ENCODE measurements around the gene JMJD7. TPM values are rescaled to one million over a fixed set of nuclear protein-coding genes. Genes with fewer than 3 reads are reported as not detected.

JMJD7 gene
- polyA plus RNA-seq (2013), result 6.6 and 7.8 TPM in 2 replicates

DNA sequence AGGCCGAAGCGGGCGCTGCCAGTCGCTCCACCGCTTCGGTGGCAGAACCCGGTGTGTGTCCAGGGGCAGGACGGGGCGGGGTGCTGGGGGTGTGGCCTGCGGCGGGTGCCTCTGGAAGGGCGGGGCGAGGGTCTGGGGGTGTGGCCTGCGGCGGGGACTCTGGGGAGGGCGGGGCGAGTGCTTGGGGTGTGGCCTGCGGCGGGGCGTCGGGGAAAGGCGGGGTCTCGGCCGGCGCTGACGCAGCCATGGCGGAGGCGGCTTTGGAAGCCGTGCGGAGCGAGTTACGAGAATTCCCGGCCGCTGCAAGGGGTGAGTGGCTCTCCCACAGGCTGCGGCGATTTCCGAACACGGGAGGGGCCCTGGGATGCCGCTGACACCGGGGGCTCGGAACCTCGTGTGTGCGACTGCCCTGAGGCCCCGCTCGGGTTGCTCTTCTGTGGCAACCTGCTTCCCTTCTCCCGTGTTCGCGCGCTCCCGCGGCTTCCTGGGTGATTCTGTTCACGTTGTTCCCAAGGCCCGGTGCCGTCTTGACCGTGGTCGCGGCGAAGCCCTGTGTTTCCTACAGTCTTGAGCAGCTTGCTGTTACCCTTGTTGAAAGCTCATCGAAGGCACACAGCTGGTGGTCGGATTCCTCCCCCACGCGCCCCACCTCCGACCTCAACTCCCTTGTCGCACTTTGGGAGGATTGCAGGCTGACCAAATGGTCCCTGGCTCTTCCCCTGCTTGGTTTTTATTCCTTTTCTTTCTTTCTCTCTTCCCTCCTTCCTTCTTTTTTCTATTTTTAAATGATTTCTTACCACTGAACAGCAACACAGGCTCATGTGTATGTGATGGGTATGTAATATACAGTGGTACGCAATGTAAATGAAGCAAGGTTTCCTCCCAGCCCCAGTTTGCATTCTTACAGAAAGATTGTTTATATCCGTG is at the start of gene JMJD7:
JMJD7 (plus strand) TSS at position 213 of the 927 bp plus-strand sequence; CDS start at position 246, 33 bp downstream.
- Histone ChIP-seq H4K91ac (ENCODE audit: low read depth, low read length) (peak within 1 kb of the TSS; percentile 50), H3K4ac (ENCODE audit: low read depth, low read length) (peak within 1 kb of the TSS; percentile 34), H2BK120ac (ENCODE audit: insufficient read depth, low read length, poor library complexity) (peak within 1 kb of the TSS; percentile 44), H3K79me2 (ENCODE audit: control insufficient read depth, insufficient read depth, low read length, poor library complexity) (peaks cover 3% of the 10 kb centered on the region), H3K79me1 (ENCODE audit: low read length) (peaks cover 6% of the 10 kb centered on the region), H2AK5ac (ENCODE audit: low read length) (no peak within 1 kb of the TSS), H3K36me3 (ENCODE audit: control insufficient read depth in 1 of 2, insufficient read depth in 2 of 2, low read length in 2 of 2) (peaks cover 25 to 34% of the 10 kb centered on the region in 2 experiments), H3K23ac (ENCODE audit: low read length) (no peak within 1 kb of the TSS), H3K14ac (ENCODE audit: low read length) (peak within 1 kb of the TSS; percentile 83), H3K9me3 (ENCODE audit: insufficient read depth, low read depth, low read length) (no peaks in the 10 kb centered on the region), H4K8ac (ENCODE audit: low read depth, low read length) (peak within 1 kb of the TSS; percentile 85), H3K4me3 (ENCODE audit: low read depth, low read length) (peak within 1 kb of the TSS; percentile 87), H3K4me1 (ENCODE audit: control insufficient read depth in 1 of 2, insufficient read depth in 2 of 2, low read length in 2 of 2) (peaks cover 0 to 4% of the 10 kb centered on the region in 2 experiments), H2BK5ac (ENCODE audit: low read depth, low read length, poor library complexity) (peak within 1 kb of the TSS; percentile 60), H3K27ac (ENCODE audit: low read depth, low read length) (no peak within 1 kb of the TSS), H3K27me3 (ENCODE audit: insufficient read depth, low read length) (no peaks in the 10 kb centered on the region), H2AFZ (ENCODE audit: insufficient read depth, low read length, poor library complexity) (peak within 1 kb of the TSS; percentile 87), H3K4me2 (ENCODE audit: low read length) (peak within 1 kb of the TSS; percentile 95), H3K18ac (ENCODE audit: low read length) (peak within 1 kb of the TSS; percentile 78), H3K9ac (ENCODE audit: low read length) (peak within 1 kb of the TSS; percentile 86), H2BK12ac (ENCODE audit: low read length) (peak within 1 kb of the TSS; percentile 25), H4K12ac (ENCODE audit: low read depth, low read length) (peak within 1 kb of the TSS; percentile 34)
- no CpG with 5 or more reads among the region's 66 CpGs for WGBS (ENCODE audit: extremely low coverage, insufficient coverage, insufficient read length)
- peak; percentile 81 to 86 for DNase-seq

GRCh38 chr15:41778521-41778920 is 49.4 kb upstream of the JMJD7 start:
- no peak overlapping the region for H3K4ac ChIP-seq (ENCODE audit: low read depth, low read length)
- peaks cover 13% of the 10 kb centered on the region for H3K79me1 ChIP-seq (ENCODE audit: low read length)
- H3K9ac ChIP-seq (ENCODE audit: low read length), result no peak overlapping the region
- H4K8ac ChIP-seq (ENCODE audit: low read depth, low read length), result no peak overlapping the region
- H3K23ac ChIP-seq (ENCODE audit: low read length), result no peak overlapping the region
- no peak overlapping the region for H3K4me3 ChIP-seq (ENCODE audit: low read depth, low read length)
- no peak overlapping the region for H2BK120ac ChIP-seq (ENCODE audit: insufficient read depth, low read length, poor library complexity)
- WGBS (ENCODE audit: extremely low coverage, insufficient coverage, insufficient read length), result no CpG with 5 or more reads among the region's 1 CpG
- H3K79me2 ChIP-seq (ENCODE audit: control insufficient read depth, insufficient read depth, low read length, poor library complexity), result peaks cover 5% of the 10 kb centered on the region
- H3K27ac ChIP-seq (ENCODE audit: low read depth, low read length), result no peak overlapping the region
- H4K91ac ChIP-seq (ENCODE audit: low read depth, low read length), result no peak overlapping the region
- no peak overlapping the region for H3K14ac ChIP-seq (ENCODE audit: low read length)
- no peaks in the 10 kb centered on the region for H3K27me3 ChIP-seq (ENCODE audit: insufficient read depth, low read length)
- H4K12ac ChIP-seq (ENCODE audit: low read depth, low read length), result no peak overlapping the region
- DNase-seq, result no peak
- H3K36me3 ChIP-seq (ENCODE audit: control insufficient read depth in 1 of 2, insufficient read depth in 2 of 2, low read length in 2 of 2), result peaks cover 0 to 1% of the 10 kb centered on the region in 2 experiments
- no peak overlapping the region for H2AFZ ChIP-seq (ENCODE audit: insufficient read depth, low read length, poor library complexity)
- H2BK12ac ChIP-seq (ENCODE audit: low read length), result no peak overlapping the region
- H3K4me1 ChIP-seq (ENCODE audit: control insufficient read depth in 1 of 2, insufficient read depth in 2 of 2, low read length in 2 of 2), result peaks cover 2 to 18% of the 10 kb centered on the region in 2 experiments
- no peak overlapping the region for H2BK5ac ChIP-seq (ENCODE audit: low read depth, low read length, poor library complexity)
- no peaks in the 10 kb centered on the region for H3K9me3 ChIP-seq (ENCODE audit: insufficient read depth, low read depth, low read length)
- no peak overlapping the region for H2AK5ac ChIP-seq (ENCODE audit: low read length)
- H3K4me2 ChIP-seq (ENCODE audit: low read length), result no peak overlapping the region
- H3K18ac ChIP-seq (ENCODE audit: low read length), result no peak overlapping the region

DNA sequence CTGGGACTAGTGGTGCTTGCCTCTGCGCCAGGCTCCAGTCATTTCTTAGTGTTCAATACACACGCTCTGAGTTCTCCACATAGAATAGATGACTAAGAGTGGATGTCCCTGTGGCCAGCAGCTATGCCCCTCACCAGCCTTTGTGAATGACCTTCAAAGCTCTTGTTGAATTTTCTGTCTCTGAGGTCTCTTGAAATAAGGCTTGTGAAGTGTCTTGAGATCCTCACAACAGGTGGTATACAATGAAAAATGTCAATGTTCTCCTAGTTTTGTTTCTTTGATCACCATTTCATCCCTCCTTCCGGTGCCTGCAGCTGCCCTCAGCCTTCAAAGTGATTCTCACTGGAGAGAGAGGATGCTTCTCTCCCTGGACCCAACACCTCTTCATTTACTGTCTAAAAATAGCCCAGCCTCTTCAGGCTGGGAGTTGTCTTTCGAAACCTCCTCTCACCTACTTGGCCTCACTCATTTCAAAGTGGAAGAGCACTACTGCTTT is 48.2 kb upstream of the JMJD7 start:
- H4K91ac ChIP-seq (ENCODE audit: low read depth, low read length), result no peak overlapping the region
- no peak overlapping the region for H2BK120ac ChIP-seq (ENCODE audit: insufficient read depth, low read length, poor library complexity)
- H4K8ac ChIP-seq (ENCODE audit: low read depth, low read length), result no peak overlapping the region
- no peak overlapping the region for H3K14ac ChIP-seq (ENCODE audit: low read length)
- H4K12ac ChIP-seq (ENCODE audit: low read depth, low read length), result no peak overlapping the region
- H2AK5ac ChIP-seq (ENCODE audit: low read length), result no peak overlapping the region
- no peak overlapping the region for H3K4me2 ChIP-seq (ENCODE audit: low read length)
- no peak overlapping the region for H3K9ac ChIP-seq (ENCODE audit: low read length)
- no peak overlapping the region for H3K4me3 ChIP-seq (ENCODE audit: low read depth, low read length)
- H3K36me3 ChIP-seq (ENCODE audit: control insufficient read depth in 1 of 2, insufficient read depth in 2 of 2, low read length in 2 of 2), result peaks cover 0 to 3% of the 10 kb centered on the region in 2 experiments
- no peak overlapping the region for H3K18ac ChIP-seq (ENCODE audit: low read length)
- no peaks in the 10 kb centered on the region for H3K27me3 ChIP-seq (ENCODE audit: insufficient read depth, low read length)
- no CpG with 5 or more reads among the region's 4 CpGs for WGBS (ENCODE audit: extremely low coverage, insufficient coverage, insufficient read length)
- no peak overlapping the region for H3K4ac ChIP-seq (ENCODE audit: low read depth, low read length)
- no peaks in the 10 kb centered on the region for H3K9me3 ChIP-seq (ENCODE audit: insufficient read depth, low read depth, low read length)
- H2BK12ac ChIP-seq (ENCODE audit: low read length), result no peak overlapping the region
- H3K27ac ChIP-seq (ENCODE audit: low read depth, low read length), result no peak overlapping the region
- peaks cover 2 to 15% of the 10 kb centered on the region in 2 experiments for H3K4me1 ChIP-seq (ENCODE audit: control insufficient read depth in 1 of 2, insufficient read depth in 2 of 2, low read length in 2 of 2)
- no peak overlapping the region for H2BK5ac ChIP-seq (ENCODE audit: low read depth, low read length, poor library complexity)
- peaks cover 4% of the 10 kb centered on the region for H3K79me1 ChIP-seq (ENCODE audit: low read length)
- no peak overlapping the region for H3K23ac ChIP-seq (ENCODE audit: low read length)
- H3K79me2 ChIP-seq (ENCODE audit: control insufficient read depth, insufficient read depth, low read length, poor library complexity), result peaks cover under 1% of the 10 kb centered on the region
- H2AFZ ChIP-seq (ENCODE audit: insufficient read depth, low read length, poor library complexity), result no peak overlapping the region
- DNase-seq, result no peak

DNA sequence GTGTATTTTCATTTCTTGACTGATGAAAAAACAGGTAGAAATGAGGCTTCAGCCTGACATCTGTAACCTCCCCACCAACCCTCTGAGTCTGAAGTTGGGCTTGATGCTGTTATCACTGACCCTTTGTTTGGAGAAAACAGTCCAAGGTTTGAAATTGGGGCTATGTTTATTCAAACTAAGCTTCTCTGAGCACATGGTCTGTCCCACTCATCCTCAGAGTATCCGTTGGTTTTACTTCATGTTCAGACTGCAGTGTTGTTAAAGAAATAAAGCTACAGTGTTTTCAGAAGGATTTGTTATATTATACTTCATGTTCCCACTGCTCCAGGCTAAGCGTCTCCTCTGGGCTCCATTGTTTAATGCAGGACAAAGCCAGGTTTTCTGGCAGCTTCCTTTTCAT is 47.6 kb upstream of the JMJD7 start:
- H3K27me3 ChIP-seq (ENCODE audit: insufficient read depth, low read length), result no peaks in the 10 kb centered on the region

More for the DNA sequence above, 47.6 kb upstream of the JMJD7 start:
- no peak overlapping the region for H3K4me2 ChIP-seq (ENCODE audit: low read length)
- no peak overlapping the region for H3K18ac ChIP-seq (ENCODE audit: low read length)
- WGBS (ENCODE audit: extremely low coverage, insufficient coverage, insufficient read length), result no CpG with 5 or more reads among the region's 2 CpGs
- DNase-seq, result no peak
- H3K14ac ChIP-seq (ENCODE audit: low read length), result no peak overlapping the region
- no peak overlapping the region for H2BK12ac ChIP-seq (ENCODE audit: low read length)
- no peak overlapping the region for H2BK5ac ChIP-seq (ENCODE audit: low read depth, low read length, poor library complexity)
- no peak overlapping the region for H3K4ac ChIP-seq (ENCODE audit: low read depth, low read length)
- no peak overlapping the region for H2AFZ ChIP-seq (ENCODE audit: insufficient read depth, low read length, poor library complexity)
- no peaks in the 10 kb centered on the region for H3K9me3 ChIP-seq (ENCODE audit: insufficient read depth, low read depth, low read length)
- no peak overlapping the region for H3K4me3 ChIP-seq (ENCODE audit: low read depth, low read length)
- H2AK5ac ChIP-seq (ENCODE audit: low read length), result no peak overlapping the region
- H3K79me2 ChIP-seq (ENCODE audit: control insufficient read depth, insufficient read depth, low read length, poor library complexity), result no peaks in the 10 kb centered on the region
- H4K12ac ChIP-seq (ENCODE audit: low read depth, low read length), result no peak overlapping the region
- H3K79me1 ChIP-seq (ENCODE audit: low read length), result no peaks in the 10 kb centered on the region
- peaks cover 2 to 10% of the 10 kb centered on the region in 2 experiments for H3K4me1 ChIP-seq (ENCODE audit: control insufficient read depth in 1 of 2, insufficient read depth in 2 of 2, low read length in 2 of 2)
- H3K27ac ChIP-seq (ENCODE audit: low read depth, low read length), result no peak overlapping the region
- H4K8ac ChIP-seq (ENCODE audit: low read depth, low read length), result no peak overlapping the region
- no peak overlapping the region for H4K91ac ChIP-seq (ENCODE audit: low read depth, low read length)
- no peak overlapping the region for H3K9ac ChIP-seq (ENCODE audit: low read length)
- no peak overlapping the region for H2BK120ac ChIP-seq (ENCODE audit: insufficient read depth, low read length, poor library complexity)
- peaks cover 0 to 3% of the 10 kb centered on the region in 2 experiments for H3K36me3 ChIP-seq (ENCODE audit: control insufficient read depth in 1 of 2, insufficient read depth in 2 of 2, low read length in 2 of 2)
- H3K23ac ChIP-seq (ENCODE audit: low read length), result no peak overlapping the region

All from trophoblast cell (in vitro differentiated cells and primary cell).